Lower leg skin (tissue), 4 donors: Measurements from ENCODE around the gene MAPK8IP3. TPM values are rescaled to one million over a fixed set of nuclear protein-coding genes. Genes with fewer than 3 reads are reported as not detected.

Source experiments
- DNase-seq, 2 donors: peaks; one replicate each; pipeline ENCODE4 v3.0.0-alpha.2; 2019; ENCODE audit warnings: low spot score in 2 of 2
- H3K4me3 ChIP-seq: fragments of 200-600 bp; sonication (generic); 2 replicates; pipeline ENCODE4 v1.5.1; 2017; ENCODE audit warnings: mild to moderate bottlenecking, low read depth; ENCODE audit not compliant: poor library complexity, severe bottlenecking
- POLR2A ChIP-seq, 2 donors: fragments of 450-650 bp; IDR thresholded peaks; one replicate each; pipeline ENCODE4 v1.6.1; 2016 to 2017; ENCODE audit warnings: antibody characterized with exemption in 2 of 2, mild to moderate bottlenecking in 1 of 2, moderate library complexity in 1 of 2
- WGBS, 2 donors: methylation state at CpG; one replicate each; pipeline ENCODE4 v1.1.5; 2018; 5-methylcytosine and 5-hydroxymethylcytosine counted together
- intact Hi-C: fragments of 100-400 bp; cut with DNase I; formaldehyde crosslinking; loops from one replicate; pipeline ENCODE4 v1.15.0; 2023; ENCODE audit warnings: low total_unique reads
- total RNA-seq, 4 donors: library from RNA; depleted of rRNA; stranded (reverse); fragments of >200 nt; gene quantifications; one replicate each; pipeline ENCODE4 v1.1.0, GENCODE V29; 2016
- TF ChIP-seq, protein P1 (sequence below), 3 donors: fragments of 450-650 bp; IDR thresholded peaks; one replicate each; pipeline ENCODE4 v1.5.1; 2016; ENCODE audit warnings: antibody characterized with exemption in 3 of 3, mild to moderate bottlenecking in 3 of 3, moderate library complexity in 2 of 3

The MAPK8IP3 gene
- total RNA-seq, 4 donors from 2014 or later = 59.9 to 95.8 (median 62.9) TPM

DNA sequence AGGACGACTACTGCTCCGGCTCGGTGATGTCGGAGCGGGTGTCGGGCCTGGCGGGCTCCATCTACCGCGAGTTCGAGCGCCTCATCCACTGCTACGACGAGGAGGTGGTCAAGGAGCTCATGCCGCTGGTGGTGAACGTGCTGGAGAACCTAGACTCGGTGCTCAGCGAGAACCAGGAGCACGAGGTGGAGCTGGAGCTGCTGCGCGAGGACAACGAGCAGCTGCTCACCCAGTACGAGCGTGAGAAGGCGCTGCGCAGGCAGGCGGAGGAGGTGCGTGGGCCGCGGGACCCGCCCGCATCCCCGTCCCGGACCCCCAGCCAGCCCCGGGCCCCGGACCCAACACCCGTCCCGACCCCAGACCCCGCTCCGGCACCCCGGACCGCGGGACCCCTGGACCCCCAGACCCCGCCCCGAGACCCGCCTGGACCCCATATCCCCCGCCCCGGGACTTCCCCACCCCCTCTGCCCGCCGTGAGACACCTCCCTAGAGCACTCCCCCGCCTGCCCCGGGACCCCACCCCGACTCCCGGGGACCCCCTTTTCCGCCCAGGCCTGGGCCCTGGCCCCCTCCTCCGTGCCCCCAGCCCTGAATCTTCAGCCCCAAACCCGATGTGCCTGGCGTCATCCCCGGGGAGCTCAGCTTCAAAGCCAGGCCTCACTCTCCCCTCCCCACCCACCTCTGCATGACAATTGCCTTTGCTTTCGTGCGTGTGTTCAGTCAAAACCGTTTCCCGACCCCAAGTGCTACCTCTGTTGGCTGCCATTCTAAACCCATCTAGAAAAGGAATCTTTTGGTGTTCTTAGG is 594 bp downstream of the MAPK8IP3 start:
- peak overlapping the region; percentile 64 for H3K4me3 ChIP-seq
- DNase-seq = peak in 1 of 2 donors; percentile 86
- 0 to 1% methylated on average over 26 to 29 of the region's 62 CpGs for WGBS, 2 donors
- TF ChIP-seq POLR2A (IDR thresholded peaks at IDR 0.05) = no peak
- TF ChIP-seq, protein P1, sequence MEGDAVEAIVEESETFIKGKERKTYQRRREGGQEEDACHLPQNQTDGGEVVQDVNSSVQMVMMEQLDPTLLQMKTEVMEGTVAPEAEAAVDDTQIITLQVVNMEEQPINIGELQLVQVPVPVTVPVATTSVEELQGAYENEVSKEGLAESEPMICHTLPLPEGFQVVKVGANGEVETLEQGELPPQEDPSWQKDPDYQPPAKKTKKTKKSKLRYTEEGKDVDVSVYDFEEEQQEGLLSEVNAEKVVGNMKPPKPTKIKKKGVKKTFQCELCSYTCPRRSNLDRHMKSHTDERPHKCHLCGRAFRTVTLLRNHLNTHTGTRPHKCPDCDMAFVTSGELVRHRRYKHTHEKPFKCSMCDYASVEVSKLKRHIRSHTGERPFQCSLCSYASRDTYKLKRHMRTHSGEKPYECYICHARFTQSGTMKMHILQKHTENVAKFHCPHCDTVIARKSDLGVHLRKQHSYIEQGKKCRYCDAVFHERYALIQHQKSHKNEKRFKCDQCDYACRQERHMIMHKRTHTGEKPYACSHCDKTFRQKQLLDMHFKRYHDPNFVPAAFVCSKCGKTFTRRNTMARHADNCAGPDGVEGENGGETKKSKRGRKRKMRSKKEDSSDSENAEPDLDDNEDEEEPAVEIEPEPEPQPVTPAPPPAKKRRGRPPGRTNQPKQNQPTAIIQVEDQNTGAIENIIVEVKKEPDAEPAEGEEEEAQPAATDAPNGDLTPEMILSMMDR (IDR thresholded peaks at IDR 0.05) = no peak
- intact Hi-C loops = no loop called here

DNA sequence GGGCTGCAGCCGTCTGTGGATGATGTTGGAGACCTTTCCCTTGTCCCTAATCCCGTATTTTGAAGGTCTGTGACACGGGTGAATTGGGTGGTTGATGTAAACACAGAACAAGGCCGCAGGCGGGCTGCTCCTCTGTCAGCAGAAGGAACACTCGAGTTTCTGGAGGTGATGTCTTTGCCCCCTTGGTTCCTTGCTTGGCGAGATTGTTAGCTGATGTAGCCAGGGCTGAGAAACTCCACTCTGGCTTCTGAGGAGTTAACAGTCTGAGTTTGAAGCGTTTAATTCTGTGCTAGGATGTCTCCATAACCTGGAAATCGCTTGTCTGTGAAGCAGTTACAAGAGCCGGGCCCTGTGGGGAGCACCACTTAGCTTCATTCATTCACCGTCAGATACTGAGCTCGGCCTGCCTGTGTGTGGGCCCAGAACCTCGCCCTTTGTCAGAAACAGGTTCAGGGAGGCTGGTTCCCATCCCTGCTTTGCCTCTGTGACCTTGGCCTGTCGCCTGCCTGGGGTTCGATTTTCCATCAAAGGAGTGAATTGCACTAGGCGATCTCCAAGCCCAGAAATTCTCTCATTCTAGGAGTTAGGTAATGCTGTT is 1.3 kb downstream of the MAPK8IP3 start:
- no peak for TF ChIP-seq POLR2A (IDR thresholded peaks at IDR 0.05)
- TF ChIP-seq, protein P1 (IDR thresholded peaks at IDR 0.05) = no peak
- intact Hi-C loops = no loop called here
- H3K4me3 ChIP-seq = peak overlapping the region; percentile 64
- DNase-seq = peak in 1 of 2 donors; percentile 89
- WGBS, 2 donors = 11 to 12% methylated on average over 16 of the region's 16 CpGs

DNA sequence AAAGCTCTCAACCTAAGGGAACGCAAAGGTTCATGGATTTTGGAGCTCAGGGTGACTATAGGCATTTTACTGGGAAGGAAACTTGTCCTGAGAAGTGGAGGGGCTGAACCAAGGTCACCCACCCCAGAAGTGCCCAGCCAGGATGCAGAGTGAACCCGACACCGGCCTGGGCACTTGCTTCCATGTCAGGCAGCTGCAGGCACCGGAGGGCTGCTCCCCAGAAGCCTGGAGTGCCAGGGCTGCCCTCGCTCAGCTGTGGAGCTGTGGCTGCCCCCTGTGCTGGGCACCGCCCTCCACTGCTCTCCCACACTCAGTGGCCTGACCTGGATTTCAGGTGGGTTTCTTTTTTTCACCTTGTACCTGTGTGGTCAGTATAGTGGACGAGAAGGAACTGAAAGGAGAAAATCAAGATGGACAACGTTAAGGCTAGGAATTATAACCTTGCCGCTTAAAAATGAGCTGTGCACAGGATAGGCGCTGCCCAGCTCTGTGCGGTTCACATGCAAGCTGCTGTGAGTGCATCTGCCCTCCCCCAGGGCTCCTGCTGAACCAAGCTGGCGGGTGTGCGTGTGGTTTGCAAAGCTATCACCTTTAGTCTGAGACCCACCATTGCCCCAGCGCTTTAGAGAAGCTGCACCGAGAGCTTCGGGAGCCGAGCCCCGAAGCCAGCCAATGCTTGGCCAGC is 2.2 kb downstream of the MAPK8IP3 start:
- DNase-seq = no peak
- H3K4me3 ChIP-seq = no peak overlapping the region
- intact Hi-C loops = no loop called here
- WGBS, 2 donors = 81 to 84% methylated on average over 18 of the region's 18 CpGs
- TF ChIP-seq, protein P1 (IDR thresholded peaks at IDR 0.05) = no peak
- TF ChIP-seq POLR2A (IDR thresholded peaks at IDR 0.05) = no peak

DNA sequence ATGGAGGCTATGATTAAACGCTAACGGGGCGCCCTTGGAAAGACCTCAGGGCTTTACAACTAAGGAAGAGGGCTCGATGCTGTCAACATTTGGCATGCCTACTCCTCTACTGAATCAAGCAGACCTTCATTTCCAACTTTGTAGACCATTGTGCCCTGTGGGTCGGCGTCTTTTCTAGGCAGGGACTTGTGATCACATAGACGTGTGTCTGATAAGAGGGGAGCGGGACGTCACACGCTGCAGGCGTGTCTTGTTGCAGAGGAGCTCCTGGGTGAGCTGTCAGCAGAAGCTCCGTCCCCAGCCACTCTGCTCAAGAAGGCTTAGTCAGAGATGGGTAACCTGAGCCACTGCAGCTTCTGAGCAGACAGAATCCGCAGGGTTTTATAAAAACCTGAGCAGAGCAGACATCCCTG is 2.8 kb downstream of the MAPK8IP3 start:
- 70 to 83% methylated on average over 13 of the region's 13 CpGs for WGBS, 2 donors
- TF ChIP-seq, protein P1 (IDR thresholded peaks at IDR 0.05) = no peak
- TF ChIP-seq POLR2A (IDR thresholded peaks at IDR 0.05) = no peak
- no peak overlapping the region for H3K4me3 ChIP-seq
- intact Hi-C loops = no loop called here
- no peak for DNase-seq

DNA sequence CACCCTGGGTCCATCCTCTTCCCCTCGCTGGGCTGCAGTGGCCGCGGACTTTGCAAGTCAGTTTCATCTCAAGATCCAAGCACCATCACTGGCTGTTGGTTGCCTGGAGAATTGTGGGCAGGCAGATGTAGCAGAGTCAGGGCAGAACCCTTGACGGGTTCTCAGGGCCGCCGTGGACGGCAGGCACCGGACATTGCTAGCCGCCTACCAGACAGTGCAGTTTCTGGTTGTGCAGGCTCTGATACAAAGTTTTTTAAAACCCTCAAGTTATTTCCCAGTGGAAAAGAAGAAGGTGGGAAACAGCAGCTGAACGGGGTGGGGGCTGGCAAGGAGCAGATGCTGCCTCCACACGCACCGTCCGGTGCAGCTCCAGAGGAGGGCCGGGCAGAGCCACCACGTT is 3.4 kb downstream of the MAPK8IP3 start:
- DNase-seq = no peak
- 81 to 88% methylated on average over 15 of the region's 15 CpGs for WGBS, 2 donors
- intact Hi-C loops = no loop called here
- TF ChIP-seq POLR2A (IDR thresholded peaks at IDR 0.05) = no peak
- TF ChIP-seq, protein P1 (IDR thresholded peaks at IDR 0.05) = no peak
- no peak overlapping the region for H3K4me3 ChIP-seq
